Stimulated activated CD8-positive, alpha-beta memory T cell treated with anti-CD3 and anti-CD28 coated beads, Interleukin-7, amount 100 ng/mL, for 48 hours (primary cell): ENCODE measurements around the gene IFT25.
"Not testable (repeated sequence)": the region's sequence is repeated elsewhere in the genome, so short reads cannot be mapped to it uniquely, and the experiment has no call there.

ENCODE experiments used
- DNase-seq, 2 donors: peaks; one replicate each; pipeline ENCODE4 v3.0.0-alpha.2; 2020; ENCODE audit warnings: low read depth in 1 of 2; ENCODE audit errors: extremely low read depth in 1 of 2

The IFT25 gene

GRCh38 chr1:53890522-53890941, 55.0 kb downstream of the IFT25 start:
- DNase-seq: no peak

- DNase-seq: peak; percentile 73 to 81
Observed at GRCh38 chr1:53889304-53890298, 55.9 kb downstream of the IFT25 start, which contains the start of gene YIPF1. TSS of gene YIPF1 (minus strand) at chr1:53889797. CDS start at chr1:53888937, 860 bp downstream.

GRCh38 chr1:53888681-53889080, 56.8 kb downstream of the IFT25 start:
- no peak for DNase-seq

- not testable (repeated sequence) for DNase-seq
Observed at GRCh38 chr1:53883600-53883999, 61.9 kb downstream of the IFT25 start.

GRCh38 chr1:53881853-53882252, 63.6 kb downstream of the IFT25 start:
- not testable (repeated sequence) for DNase-seq

- DNase-seq: no peak
Observed at GRCh38 chr1:53878492-53879105, 66.9 kb downstream of the IFT25 start.

GRCh38 chr1:53875150-53875549, 70.3 kb downstream of the IFT25 start:
- not testable (repeated sequence) for DNase-seq

GRCh38 chr1:53871773-53872484, 73.6 kb downstream of the IFT25 start:
- DNase-seq: no peak
